Large intestine (tissue), 3 donors: ENCODE measurements around the gene SCN4A. TPM values are rescaled to one million over a fixed set of nuclear protein-coding genes. Genes with fewer than 3 reads are reported as not detected.
"Not testable (repeated sequence)": the region's sequence is repeated elsewhere in the genome, so short reads cannot be mapped to it uniquely, and the experiment has no call there.

Source experiments
- DNase-seq, 2 donors: peaks; one replicate each; pipeline versions ENCODE4 v3.0.0 to v3.0.0-alpha.2; 2013
- H3K27ac ChIP-seq: one replicate; pipeline ENCODE4 v1.5.1; 2013; ENCODE audit warnings: low read length
- H3K27me3 ChIP-seq: 2 replicates; pipeline ENCODE4 v1.6.1; 2013; ENCODE audit warnings: low read length; ENCODE audit not compliant: control insufficient read depth, insufficient read depth
- H3K36me3 ChIP-seq: 2 replicates; pipeline ENCODE4 v1.6.1; 2013; ENCODE audit warnings: low read length; ENCODE audit not compliant: control insufficient read depth, insufficient read depth
- H3K4me1 ChIP-seq: one replicate; pipeline ENCODE4 v1.6.1; 2013; ENCODE audit warnings: low read length; ENCODE audit not compliant: control insufficient read depth, insufficient read depth
- H3K4me3 ChIP-seq: one replicate; pipeline ENCODE4 v1.5.1; 2013; ENCODE audit warnings: low read length
- H3K9me3 ChIP-seq: one replicate; pipeline ENCODE4 v1.6.1; 2013; ENCODE audit warnings: mild to moderate bottlenecking, low read depth, low read length, moderate library complexity; ENCODE audit not compliant: control insufficient read depth
- WGBS: methylation state at CpG from one replicate; pipeline ENCODE4 v1.1.5; 2013; ENCODE audit warnings: low lambda C conversion rate; ENCODE audit not compliant: insufficient coverage; 5-methylcytosine and 5-hydroxymethylcytosine counted together
- polyA plus RNA-seq: library from polyadenylated mRNA; unstranded; fragments of 120-200 nt; gene quantifications from one replicate; pipeline ENCODE4 v1.2.1, GENCODE V29; 2013

SCN4A gene
- polyA plus RNA-seq, 1 donor = 0.22 TPM

DNA sequence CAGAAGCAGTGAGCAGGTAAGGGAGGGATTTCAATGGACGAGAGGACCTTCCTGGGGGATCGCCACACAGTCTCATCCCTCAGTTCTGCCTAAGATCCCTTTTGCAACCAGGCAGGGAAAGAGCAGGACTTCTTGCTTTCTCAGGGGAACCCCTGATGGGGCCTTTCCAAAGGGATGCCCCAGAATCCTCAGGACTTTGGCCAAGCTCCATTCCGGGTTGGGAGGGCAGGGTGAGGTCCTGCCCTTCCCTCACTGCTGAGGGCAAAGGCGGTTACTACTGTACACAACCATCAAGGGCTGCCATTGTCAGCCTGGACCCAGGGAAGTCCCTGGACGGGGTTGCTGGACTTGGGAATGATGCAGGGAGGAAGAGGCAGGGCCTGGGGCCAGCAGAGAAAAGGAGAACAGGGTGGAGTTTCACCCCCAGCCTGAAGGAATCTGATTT lies 35.1 kb upstream of the SCN4A start:
- H3K27ac ChIP-seq = peak overlapping the region; percentile 80
- DNase-seq = peak; percentile 81 to 89
- H3K4me3 ChIP-seq = no peak overlapping the region
- H3K9me3 ChIP-seq = no peaks in the 10 kb centered on the region
- H3K27me3 ChIP-seq = no peaks in the 10 kb centered on the region
- no CpG with 5 or more reads among the region's 5 CpGs for WGBS
- H3K36me3 ChIP-seq = no peaks in the 10 kb centered on the region
- H3K4me1 ChIP-seq = peaks cover 48% of the 10 kb centered on the region

DNA sequence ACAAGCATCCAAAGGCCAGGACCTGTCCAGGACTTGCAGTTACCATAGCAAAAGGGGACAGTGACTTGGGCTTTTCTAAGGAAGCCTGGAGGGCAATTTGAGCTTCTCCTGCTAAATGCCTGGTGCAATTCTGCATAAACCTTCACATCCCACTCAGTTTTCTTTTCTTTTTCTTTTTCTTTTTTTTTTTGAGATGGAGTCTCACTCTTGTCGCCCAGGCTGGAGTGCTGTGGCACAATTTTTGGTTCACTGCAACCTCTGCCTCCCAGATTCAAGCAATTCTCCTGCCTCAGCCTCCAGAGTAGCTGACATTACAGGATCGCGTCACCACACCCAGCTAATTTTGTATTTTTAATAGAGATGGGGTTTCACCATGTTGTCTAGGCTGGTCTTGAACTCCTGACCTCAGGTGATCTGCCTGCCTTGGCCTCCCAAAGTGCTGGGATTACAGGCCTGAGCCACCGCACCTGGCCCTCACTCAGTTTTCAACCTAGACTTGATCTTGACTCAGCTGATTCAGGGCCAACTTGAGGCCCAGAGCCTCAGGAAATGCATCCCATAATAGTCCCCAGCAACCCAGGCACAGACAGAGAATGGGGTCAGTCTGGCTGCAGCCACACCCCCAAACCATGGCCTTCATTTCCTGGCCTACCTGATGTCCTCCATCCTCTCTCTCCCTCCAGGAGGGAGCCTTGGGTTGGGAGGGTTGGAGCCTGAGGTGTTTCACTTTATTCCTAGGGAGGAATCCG lies 34.5 kb upstream of the SCN4A start:
- WGBS = no CpG with 5 or more reads among the region's 5 CpGs
- DNase-seq = peak in 1 of 2 donors; percentile 48
- not testable (repeated sequence) for H3K9me3 ChIP-seq, H3K27me3 ChIP-seq, H3K4me3 ChIP-seq, H3K36me3 ChIP-seq
- peak overlapping the region; percentile 80 for H3K27ac ChIP-seq
- peaks cover 50% of the 10 kb centered on the region for H3K4me1 ChIP-seq

DNA sequence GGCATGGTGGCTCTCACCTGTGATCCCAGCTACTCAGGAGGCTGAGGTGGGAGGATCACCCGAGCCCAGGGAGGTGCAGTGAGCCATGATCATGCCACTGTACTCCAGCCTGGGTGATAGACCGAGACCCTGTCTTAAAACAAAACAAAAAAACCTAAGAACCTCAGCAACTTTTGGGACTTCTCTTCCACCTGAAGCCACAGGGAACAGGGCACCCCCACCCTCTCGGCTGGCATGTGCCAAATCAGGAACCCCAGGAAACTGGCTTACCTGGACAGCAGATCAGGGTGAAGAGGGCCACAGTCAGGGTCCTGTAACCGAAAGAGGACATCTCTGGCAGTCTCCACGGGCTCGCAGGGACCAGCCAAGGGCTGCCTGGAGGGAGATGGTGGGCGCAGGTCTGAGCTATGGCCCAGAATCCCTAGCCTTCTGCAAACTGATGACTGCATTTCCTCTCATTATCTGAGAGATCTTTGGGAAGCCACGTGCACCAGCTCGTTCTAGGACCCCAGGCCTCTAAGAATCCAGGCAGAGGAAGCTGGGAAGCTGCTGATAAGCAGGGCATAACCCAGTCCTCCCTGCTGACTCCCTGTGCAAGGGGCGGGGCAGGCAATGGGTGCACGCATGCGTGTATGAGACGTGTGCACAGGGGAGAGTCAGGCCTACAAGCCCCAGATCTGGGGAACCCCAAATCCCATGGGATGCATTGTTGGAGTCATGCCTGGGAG lies 33.8 kb upstream of the SCN4A start:
- Histone ChIP-seq H3K27me3 (no peaks in the 10 kb centered on the region), H3K4me3 (no peak overlapping the region), H3K4me1 (peaks cover 54% of the 10 kb centered on the region), H3K27ac (peak overlapping the region; percentile 80), H3K36me3 (no peaks in the 10 kb centered on the region), H3K9me3 (no peaks in the 10 kb centered on the region)
- DNase-seq = peak; percentile 70 to 77
- no CpG with 5 or more reads among the region's 13 CpGs for WGBS

DNA sequence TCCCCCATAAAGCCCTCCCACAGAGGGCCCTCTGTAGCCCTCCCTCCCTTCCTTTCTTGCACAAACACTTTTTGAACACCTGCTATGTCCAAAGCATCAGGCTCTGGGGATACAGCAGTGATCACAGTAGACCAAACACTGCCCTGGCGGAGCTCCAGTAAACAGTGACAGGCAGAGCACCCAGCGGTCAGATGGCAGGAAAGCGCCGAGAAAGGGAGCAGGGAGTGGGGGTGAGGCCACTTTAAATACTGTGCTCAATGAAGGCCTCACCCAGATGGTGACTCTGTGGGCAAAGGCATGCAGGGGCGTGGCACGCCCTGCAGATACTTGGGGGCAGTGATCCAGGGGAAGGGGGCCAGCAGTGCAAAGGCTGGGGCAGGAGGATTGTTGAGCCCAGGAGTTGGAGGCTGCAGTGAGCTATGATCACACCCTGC lies 33.0 kb upstream of the SCN4A start:
- Histone ChIP-seq H3K9me3 (no peaks in the 10 kb centered on the region), H3K27ac (no peak overlapping the region), H3K27me3 (no peaks in the 10 kb centered on the region), H3K4me1 (peaks cover 54% of the 10 kb centered on the region), H3K4me3 (no peak overlapping the region), H3K36me3 (no peaks in the 10 kb centered on the region)
- DNase-seq = peak; percentile 66 to 72
- no CpG with 5 or more reads among the region's 6 CpGs for WGBS

DNA sequence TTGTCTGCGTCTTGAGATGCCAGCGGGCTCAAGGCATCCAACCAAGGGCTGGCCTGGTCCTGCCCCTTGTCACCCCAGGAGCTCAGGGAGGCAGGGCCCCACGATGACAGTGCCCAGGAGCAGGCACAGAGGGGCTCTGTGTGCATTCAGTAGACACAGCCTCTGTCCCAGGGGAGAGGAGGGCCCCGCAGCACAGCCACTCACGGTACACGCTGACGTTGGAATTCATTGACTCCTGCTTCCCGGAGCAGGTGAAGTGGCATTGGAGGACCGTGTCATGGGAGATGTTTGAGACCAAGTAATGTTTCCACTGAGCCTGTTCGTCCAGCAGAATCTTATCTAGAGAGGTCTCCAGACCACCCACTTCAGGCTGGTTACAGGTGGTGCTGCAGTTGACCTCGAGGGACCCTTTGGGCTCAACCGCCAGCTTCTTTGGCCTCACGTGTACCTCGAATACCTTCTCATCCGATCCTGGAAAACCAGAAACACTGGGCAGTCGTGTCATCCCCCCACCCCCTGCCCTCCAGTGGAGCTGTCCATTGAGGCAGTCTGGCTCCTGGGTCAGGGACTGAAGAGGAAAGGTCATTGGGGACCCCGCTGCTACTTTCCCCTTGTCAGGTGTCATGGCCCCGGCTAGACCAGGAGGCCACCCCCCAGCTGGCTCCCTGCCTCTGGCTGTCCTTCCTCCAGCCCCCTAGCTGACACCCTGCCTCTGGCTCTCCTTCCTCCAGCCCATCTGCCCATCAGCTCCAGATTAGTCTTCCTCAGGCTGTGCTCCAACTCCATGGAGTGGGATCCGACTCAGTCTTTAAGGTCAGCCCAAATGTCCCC lies 32.4 kb upstream of the SCN4A start:
- Histone ChIP-seq H3K4me1 (peaks cover 54% of the 10 kb centered on the region), H3K36me3 (no peaks in the 10 kb centered on the region), H3K27me3 (no peaks in the 10 kb centered on the region), H3K27ac (no peak overlapping the region), H3K4me3 (no peak overlapping the region), H3K9me3 (no peaks in the 10 kb centered on the region)
- no peak for DNase-seq
- no CpG with 5 or more reads among the region's 19 CpGs for WGBS

DNA sequence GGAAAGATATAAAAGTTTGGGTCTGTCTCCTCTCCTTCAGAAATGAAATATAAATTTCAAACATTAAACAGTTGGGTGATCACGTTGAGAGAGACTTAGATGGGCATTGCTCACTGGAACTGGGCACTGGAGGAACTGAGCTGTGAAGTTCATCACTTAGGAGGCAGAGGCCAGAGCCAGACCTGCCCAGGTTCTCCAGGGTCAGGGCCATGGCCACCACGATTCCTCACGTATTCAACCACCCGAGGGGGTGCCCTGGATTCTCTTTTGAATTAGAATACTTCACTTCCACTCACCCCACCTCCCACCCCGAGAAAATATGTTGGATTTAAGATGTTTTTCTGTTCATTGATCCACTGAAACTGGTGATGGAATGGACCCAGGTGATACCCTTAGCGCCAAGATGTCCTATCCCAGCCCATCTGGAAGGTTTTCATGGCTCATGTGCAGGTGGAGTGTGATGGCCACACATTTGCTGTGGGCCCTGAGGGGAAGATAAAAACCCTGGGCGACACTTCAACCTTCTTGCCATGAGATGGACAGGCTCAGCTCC lies 31.6 kb upstream of the SCN4A start:
- H3K27me3 ChIP-seq = no peaks in the 10 kb centered on the region
- H3K27ac ChIP-seq = no peak overlapping the region
- no peak overlapping the region for H3K4me3 ChIP-seq
- peaks cover 48% of the 10 kb centered on the region for H3K4me1 ChIP-seq
- no peaks in the 10 kb centered on the region for H3K36me3 ChIP-seq
- no CpG with 5 or more reads among the region's 7 CpGs for WGBS
- DNase-seq = no peak
- no peaks in the 10 kb centered on the region for H3K9me3 ChIP-seq

DNA sequence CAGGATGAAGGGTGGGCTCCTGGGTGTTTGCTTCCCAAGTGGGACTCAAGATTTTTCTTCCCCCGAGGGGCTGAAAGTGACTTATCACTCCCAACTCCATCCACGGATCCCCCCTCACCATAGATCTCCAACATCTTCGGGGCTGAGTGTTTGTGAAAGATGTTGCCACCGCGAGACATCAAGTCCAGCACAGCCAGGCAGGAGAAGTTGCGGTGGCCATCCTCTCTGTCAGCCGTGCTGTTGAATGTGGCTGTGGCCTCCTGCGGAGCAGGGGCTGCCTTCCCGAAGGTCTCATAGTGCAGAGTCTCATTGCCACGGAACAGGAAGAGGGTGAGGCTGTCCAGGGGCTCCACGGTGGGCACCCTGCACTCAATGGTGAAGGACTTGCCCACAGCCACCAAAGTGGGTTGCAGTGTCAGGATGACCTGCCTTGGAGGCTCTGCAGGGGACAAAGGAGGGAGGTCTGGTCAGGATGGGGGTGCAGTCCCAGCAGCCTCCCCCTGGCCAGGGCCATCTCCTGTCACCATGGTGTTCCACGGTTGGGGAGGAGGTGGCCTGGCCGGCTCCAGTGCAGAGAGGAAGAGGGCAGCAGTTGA lies 30.9 kb upstream of the SCN4A start:
- Histone ChIP-seq H3K4me1 (peaks cover 45% of the 10 kb centered on the region), H3K9me3 (no peaks in the 10 kb centered on the region), H3K27ac (no peak overlapping the region), H3K4me3 (no peak overlapping the region), H3K36me3 (no peaks in the 10 kb centered on the region), H3K27me3 (no peaks in the 10 kb centered on the region)
- no peak for DNase-seq
- WGBS = no CpG with 5 or more reads among the region's 13 CpGs

DNA sequence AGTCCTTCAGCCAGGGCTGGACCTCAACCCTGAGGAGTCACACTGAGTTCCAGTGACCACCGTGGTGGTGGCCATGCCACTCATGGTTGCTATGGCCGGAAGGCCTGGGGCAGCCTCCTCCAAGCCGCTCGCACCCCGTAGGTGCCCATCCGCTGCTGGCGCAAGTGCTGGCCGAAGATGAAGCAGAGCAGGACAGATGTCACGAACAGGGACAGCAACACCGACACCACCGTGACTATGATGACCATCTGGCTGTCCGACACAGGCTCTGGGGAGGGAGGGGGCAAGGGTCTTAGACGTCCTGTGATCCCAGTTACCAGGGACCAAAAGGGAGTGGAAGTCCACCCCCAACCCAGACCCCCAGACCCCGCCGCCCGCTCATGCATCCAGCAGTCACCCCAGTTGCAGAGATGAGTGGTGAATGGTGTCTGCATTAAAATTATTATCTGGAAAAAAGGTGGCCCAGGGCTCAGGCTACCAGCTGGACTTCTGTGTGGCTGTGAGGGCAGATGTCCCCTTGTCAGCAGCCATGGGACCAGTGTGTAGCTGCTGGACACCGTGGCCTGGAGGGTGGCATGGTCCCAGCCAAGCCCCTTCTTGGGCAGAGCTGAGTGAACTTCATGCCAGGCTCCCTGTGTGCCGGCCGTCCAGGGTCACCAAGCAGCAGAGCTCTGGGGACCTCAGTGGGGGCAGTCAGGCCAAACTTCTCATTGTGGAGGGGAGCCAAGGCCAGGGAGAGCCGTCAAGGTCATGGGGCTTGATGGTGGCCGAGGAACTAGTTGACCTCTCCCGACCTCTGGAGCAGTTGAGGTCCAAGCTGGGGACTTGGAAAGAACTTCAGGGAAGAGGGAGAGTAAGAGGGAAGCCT lies 30.2 kb upstream of the SCN4A start:
- no peaks in the 10 kb centered on the region for H3K9me3 ChIP-seq
- no peak overlapping the region for H3K27ac ChIP-seq
- no peak overlapping the region for H3K4me3 ChIP-seq
- no CpG with 5 or more reads among the region's 22 CpGs for WGBS
- H3K4me1 ChIP-seq = peaks cover 42% of the 10 kb centered on the region
- H3K27me3 ChIP-seq = peaks cover 2% of the 10 kb centered on the region
- no peaks in the 10 kb centered on the region for H3K36me3 ChIP-seq
- no peak for DNase-seq

DNA sequence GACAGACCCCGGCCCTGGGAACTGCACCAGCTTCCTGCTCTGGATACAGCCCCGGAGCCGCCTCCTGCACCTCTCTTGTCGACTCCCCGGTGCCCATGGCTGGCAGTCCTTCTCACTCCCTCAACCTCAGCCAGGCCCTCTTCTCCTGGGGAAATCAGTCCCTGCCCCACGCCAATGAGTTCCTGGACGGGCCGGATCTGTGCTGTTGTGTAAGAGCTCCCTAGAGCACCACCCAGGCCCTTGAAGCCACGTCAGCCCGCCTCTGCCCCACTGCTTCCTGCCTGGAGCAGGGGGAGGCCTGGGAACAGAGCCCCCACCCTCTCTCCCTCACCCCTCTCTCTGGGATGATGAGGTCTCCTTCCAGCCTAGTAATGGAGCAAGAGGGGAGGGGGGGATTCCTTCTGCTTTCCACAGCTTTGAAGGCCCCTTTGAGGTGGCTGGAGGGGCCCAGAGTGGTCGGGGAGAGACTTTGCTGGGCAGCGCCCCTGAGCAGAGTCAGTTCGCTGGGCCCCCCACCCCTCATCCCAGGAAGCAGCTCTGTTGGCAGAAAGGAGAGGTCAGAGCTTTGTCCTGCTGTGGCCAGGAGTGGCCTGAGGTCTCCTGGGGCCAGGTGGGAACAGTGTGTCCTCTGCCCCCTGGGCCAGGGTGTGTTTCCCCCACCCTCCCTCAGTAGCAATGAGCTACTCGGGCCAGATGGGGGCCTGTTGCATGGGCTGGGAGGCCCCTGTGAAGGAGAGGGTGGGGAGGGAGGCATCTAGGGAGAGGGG lies 29.2 kb upstream of the SCN4A start:
- WGBS = no CpG with 5 or more reads among the region's 14 CpGs
- H3K27ac ChIP-seq = no peak overlapping the region
- H3K4me1 ChIP-seq = peaks cover 35% of the 10 kb centered on the region
- DNase-seq = no peak
- H3K27me3 ChIP-seq = peaks cover 11% of the 10 kb centered on the region
- H3K9me3 ChIP-seq = no peaks in the 10 kb centered on the region
- no peak overlapping the region for H3K4me3 ChIP-seq
- no peaks in the 10 kb centered on the region for H3K36me3 ChIP-seq
